Activated CD8-positive, alpha-beta memory T cell treated with anti-CD3 and anti-CD28 coated beads for 1 hour (primary cell): Measurements from ENCODE around the gene XRCC1.
A peak's percentile ranks its signal among the peaks of the same experiment; 100 is the strongest.
"Not testable (repeated sequence)": the region's sequence is repeated elsewhere in the genome, so short reads cannot be mapped to it uniquely, and the experiment has no call there.

ENCODE experiments used
- DNase-seq, 2 donors: peaks; one replicate each; pipeline ENCODE4 v3.0.0-alpha.2; 2020; ENCODE audit warnings: low read depth in 1 of 2; ENCODE audit errors: extremely low read depth in 1 of 2

Gene XRCC1

DNA sequence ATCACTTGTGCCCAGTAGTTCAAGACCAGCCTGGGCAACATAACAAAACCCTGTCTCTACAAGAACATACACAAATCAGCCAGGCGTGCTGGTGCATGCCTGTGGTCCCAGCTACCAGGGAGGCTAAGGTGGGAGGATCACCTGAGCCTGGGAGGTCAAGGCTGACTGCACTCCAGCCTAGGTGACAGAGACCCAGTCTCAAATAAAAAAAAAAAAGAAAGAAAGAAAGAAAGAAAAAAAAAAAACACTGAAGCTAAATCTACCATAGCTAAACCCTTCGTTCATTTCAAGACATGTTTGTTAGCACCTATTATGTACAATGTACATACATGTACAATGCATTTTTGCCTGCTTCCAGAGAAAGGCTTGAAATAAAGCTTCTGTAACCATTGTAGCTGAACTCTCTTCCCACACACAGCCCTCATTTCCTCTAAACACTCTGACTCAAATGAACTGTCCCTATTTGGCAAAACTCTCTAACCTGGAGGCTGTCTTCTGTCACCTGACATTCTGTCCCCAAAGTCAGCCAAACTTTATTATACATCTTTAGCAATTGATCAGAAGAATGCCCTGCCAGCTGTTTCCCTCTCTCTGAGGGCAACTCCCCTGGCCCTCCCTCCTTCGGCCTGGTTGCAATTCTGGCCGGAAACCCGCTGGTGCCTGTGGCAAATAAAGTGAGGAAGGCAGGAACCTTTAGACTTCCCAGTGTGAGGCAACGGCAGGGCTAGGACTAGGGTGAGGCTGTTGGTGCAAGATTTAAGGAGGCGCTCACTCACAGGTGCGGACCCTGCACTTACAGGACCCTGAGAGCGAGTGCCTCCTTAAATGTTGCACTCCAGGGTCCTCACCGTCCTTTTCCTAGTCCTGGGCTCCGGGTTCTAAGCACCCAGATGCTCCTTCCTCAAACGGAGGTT lies 50.1 kb downstream of the XRCC1 start:
- DNase-seq = no peak

DNA sequence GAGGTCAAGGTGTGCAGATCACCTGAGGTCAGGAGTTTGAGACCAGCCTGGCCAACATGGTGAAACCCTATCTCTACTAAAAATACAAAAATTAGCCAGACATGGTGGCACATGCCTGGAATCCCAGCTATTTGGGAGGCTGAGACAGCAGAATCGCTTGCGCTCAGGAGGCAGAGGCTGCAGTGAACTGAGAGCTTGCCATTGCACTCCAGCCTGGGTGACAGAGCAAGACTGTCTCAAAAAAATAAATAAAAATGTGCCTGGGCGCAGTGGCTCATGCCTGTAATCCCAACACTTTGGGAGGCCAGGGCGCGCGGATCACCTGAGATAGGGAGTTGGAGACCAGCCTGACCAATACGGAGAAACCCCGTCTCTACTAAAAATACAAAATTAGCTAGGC lies 51.6 kb downstream of the XRCC1 start:
- not testable (repeated sequence) for DNase-seq

DNA sequence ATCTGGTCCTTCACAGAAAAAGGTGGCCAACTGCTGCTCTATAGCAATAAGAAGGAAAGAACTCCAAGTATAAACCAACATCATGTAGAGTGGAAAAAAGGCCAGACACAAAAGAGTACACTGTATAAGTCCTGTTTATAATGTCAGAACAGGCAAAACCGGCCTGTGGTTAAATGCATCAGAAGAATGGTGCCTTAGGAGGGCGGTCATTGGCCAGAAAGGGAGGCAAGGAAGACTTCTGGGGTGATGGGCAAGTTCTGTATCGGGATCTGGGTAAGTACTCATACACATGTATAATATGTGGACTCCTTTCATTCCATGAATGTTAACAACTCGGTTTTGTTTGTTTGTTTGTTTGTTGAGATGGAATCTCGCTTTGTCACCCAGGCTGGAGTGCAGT lies 52.4 kb downstream of the XRCC1 start:
- no peak for DNase-seq

DNA sequence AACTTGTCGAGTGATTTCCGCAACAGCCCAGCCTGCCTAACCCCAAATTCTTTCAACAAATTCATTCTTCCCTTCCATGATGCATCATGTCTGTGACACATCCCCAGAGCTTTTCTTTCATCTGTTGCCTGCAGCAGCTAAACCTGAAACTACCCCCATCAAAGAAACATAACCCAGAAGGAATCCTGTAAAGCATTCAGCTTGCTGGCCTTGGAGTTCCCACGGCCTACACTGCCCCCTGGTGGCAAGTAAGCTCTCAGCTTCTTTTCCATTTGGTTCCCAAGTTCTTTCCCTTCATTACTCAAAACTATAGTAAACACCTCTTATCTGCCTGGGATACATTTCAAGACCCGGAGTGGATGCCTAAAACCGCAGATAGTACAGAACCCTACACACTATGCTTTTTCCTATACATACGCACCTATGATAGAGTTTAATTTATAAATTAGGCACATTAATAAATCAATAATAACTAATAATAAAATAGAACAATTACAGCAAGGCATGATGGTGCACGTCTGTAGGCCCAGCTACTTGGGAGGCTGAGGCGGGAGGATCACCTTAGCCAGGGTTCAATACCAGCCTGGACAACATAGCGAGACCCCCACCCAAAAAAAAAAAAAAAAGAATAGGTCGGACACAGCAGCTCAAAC lies 55.8 kb downstream of the XRCC1 start:
- peak; percentile 68 to 75 for DNase-seq

DNA sequence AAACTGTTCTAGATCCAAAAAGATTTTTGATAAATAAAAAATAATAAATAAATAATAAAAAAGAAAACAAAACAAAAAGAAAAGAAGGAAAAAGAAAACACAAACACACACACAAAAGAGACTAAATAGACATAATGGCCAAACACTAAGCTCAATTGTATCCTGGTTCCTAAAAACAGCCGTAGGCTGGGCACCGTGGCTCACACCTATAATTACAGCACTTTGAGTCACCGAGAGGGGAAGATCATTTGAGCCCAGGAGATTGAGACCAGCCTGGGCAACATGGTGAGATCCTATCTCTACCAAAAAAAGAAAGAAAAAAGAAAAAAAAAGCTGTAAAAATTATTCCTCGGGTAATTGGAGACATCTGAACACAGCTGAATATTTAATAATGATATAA lies 57.3 kb downstream of the XRCC1 start:
- no peak for DNase-seq

DNA sequence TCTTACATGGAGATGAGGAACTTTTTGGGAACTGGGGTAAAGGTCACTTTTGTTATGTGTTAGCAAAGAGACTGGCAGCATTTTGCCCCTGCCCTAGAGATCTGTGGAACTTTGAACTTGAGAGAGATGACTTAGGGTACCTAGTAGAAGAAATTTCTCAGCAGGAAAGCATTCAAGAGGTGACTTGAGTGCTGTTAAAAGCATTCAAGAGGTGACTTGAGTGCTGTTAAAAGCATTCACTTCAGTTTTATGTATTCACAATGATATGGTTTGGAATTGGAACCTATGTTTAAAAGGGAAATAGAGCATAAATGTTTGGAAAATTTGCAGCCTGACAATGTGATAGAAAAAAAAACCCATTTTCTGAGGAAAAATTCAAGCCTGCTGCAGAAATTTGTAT lies 62.9 kb downstream of the XRCC1 start:
- DNase-seq = not testable (repeated sequence)

DNA sequence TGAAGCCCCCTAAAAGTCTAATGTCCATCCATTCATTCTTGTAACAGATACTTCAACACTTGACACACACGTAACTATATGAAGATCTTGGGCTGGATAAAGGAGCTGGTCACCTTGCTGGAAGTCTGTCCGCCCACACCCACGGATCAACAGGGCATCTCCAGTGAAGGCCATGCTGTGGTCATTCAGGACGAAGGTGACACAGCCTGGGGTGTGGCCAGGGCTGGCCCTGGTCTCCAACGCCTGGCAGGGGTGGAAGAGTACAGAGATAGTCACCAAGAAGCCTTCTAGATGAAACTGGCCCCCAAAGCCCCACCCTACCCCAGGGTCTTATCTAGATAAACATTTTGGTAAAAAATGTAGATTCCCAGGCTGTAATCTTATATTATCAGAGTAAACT lies 64.0 kb downstream of the XRCC1 start:
- no peak for DNase-seq

DNA sequence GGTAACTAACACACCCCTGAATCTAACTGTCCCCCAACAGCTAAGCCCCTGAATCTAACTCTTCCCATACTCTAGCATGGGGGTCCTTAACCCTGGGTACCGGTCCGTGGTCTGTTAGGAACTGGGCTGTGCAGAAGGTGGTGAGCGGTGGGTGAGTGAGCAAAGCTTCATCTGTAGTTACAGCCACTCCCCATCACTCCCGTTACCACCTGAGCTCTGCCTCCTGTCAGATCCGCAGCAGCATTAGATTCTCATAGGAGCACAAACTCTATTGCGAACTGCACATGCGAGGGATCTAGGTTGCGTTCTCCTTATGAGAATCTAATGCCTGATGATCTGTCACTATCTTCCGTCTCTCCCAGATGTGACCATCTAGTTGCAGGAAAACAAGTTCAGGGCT lies 64.6 kb downstream of the XRCC1 start:
- DNase-seq = no peak

DNA sequence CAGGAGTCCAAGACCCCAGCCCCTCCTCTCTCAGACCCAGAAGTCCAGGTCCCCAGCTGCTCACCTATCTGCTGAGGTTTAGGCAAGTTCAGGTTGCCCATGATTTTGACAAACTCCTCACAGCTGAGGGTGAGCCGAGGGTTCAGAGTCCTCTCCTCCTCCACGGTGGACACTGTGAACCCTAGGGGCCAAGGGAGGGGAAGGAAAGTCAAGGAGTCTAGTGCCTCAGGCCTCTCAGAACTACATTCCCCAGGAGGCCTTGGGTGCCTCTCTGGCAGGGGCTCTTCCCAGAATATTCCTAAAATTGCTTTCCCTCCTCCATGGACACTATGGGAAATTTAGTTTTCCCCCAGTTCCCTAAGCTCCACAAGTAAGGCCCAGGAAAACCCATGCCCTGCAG lies 67.4 kb downstream of the XRCC1 start:
- no peak for DNase-seq

DNA sequence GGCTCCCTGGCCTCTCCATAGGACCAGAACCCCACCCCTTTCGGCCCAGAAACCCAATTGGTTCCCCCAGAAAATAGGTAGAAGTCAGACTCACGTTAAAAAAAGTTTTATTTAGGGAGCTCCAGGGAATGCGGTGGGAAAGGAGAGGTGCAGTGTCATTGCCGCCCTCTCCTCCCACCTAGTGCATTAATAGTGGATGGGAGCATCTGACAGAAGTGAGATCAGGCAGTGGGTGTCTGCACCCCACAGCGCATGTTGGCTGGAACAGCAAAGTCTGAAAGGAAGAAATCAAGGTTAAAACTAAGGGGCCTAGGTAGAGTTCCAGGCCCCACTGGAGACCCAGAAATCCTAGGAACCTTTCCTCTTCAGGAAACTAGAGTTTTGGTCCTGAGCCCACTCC lies 68.7 kb downstream of the XRCC1 start:
- no peak for DNase-seq

DNA sequence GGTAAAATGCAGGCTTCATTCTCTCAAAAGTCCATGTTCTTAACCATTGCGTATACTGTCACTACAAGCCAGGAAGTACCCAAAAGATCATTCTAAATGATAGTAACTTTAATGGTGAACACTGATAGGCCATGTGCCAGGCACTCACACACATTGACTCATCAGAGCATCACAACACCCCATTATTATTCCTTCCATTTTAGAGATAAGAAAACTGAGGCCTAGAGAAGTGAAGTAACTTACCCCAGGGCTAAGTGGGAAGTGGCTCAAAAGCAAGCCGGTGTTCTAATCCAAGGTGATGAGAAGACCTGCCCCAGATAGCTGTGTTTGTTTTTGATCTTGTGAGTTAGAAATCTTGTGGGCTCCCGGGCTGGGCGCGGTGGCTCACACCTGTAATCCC lies 69.4 kb downstream of the XRCC1 start:
- no peak for DNase-seq

DNA sequence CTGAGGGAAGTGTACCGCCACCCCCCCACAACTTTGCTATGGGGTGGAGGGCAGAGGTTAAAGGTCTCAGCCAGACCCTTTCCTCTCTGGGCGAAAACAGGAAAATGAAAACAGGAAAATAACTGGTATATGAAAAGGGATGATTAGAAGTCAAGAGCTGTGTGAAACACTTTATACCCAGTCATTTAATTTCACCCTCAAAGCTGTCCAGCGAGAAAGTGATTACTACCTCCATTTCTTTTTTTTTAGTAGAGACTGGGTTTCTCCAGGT lies 70.2 kb downstream of the XRCC1 start:
- no peak for DNase-seq

DNA sequence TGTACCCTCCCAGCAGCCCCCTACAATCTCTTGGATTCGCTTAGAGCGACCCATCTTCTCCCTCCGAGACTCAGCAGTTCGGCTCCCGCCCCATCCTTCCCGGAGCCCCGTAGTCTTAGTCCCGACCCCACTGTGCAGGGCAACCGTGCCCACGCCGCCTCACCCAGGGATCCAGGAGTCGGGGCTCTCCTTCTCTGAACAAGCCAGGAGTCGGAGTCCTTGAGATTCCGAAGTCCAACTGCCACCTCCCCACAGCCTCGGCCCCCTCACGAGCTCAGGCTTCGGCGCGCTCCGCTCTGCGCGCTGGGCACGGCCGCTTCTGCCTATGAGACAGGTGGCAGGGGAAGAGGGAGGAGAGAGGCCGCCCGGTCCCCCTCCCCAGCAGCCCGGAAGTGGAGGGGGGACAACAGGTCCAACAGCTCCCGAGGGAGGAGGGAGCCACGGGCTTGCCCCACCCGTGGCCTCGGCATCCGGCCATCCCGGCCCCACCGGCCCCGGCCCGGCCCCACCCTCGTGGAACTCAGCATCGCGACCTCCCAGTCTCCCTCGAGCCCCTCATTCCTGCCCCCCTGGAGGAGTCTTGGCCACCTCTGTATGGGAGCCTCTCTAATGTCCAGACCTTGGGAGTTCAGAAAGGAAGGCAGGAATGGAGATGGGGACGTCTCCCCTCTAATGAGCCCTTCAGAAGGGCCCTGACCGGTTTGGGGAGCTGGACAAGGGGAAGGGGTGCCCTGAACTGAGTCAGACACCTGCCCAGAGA lies 70.7 kb downstream of the XRCC1 start, which contains the start of gene PHLDB3:
Gene PHLDB3 (minus strand): TSS at position 321 of the 760 bp plus-strand sequence. CDS start 628 bp downstream, outside the sequence.
- DNase-seq = peak in 1 of 2 donors; percentile 30

DNA sequence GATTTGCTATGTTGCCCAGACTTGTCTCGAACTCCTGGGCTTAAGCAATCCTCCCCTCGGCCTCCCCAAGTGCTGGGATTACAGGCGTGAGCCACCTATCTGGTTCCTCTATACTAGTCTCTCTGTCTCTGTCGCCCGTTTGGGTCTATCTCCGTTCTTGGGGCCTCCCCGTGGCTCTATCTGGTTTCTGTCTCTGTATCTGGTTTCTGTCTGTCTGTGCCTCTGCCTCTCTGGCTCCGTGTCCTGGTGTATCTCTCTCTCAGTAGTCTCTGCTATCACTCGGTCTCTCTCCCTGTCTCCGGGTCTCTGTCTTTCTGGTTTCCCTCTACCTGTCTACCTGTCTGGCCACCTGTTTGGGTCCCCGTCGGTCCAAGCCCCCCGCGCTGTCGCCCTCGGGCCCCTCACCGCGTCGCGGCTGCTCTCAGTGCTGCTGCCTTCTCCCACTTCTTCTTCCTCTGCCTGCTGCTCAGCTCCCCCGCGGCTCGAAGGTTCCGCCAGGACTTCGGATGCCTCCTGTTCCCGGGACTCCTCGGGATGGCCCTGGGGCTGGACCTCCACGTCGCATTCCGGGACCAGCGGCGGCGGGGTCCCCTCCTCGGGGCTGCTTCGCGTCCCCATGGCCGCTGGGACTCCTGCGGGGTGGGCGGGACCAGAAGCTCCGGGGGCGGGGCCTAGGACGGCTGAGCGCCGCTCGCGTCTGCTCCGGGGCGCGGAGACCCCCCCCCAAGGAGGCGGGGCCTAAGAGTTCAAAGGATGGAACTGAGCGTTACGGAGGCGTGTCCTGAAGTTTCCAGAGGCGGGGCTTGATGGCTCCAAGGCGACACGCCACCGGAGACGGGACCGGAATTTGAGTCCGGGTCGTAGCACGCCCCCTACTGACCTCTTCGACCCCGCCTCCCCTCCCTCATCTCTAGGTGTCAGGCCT lies 71.6 kb downstream of the XRCC1 start:
- peak; percentile 98 to 99 for DNase-seq

DNA sequence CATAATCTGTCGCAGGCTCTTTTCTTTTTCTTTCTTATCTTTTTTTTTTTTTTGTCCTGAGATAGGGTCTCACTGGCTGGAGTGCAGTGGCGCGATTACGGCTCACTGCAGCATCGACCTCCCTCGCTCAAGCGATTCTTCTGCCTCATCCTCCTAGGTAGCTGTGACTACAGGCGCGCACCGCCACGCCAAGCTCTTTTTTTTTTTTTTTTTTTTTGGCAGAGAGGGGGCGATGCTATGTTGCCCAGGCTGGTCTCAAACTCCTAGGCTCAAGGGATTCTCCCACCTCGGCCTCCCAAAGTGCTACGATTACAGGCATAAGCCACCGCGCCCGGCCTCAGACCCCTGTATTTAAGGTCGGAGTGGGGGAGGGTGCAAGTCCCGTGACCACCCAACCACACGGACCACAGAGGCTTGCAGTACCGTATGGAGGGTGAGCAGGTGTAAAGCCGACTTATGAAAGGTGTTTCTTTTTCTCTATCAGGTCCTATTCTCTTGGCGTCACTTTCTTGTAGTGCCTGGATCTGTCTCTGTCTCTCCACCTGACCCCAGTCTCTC lies 72.8 kb downstream of the XRCC1 start:
- no peak for DNase-seq

DNA sequence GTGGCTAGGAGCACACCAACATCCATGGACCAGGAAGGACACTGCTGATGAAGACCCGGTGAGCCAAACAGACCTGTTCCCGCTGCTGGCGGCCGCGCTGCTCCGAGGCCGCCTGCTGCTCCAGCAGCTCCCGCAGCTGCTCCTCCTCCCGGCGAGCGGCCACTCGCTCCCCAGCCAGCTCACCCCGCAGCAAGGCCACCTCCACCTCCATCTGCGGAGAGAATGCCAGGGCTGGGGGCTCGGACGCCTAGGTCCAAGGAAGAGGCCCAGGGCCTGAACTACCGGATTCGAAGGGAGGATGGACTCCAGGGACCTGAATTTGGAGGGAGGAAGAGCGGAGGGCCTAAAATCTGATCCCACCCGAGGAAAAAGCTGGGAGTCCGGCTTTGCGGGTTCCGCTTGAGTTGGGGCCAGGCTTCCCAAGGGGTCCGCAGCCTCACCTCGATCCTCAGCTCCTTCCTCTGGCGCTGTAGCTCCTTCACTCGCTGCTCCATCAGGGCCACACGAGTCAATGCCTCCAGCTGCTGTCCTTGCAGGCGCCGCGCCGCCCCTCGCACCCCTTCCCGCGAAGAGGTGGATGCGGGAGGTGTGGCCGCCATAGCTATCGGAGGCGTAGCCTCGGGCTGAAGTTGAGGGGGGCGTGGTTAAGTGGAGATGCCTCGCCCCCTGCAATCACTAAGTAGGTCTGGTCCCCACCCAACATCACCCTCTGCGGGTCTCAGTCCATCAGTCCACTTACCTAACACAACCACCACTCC lies 73.5 kb downstream of the XRCC1 start:
- no peak for DNase-seq

DNA sequence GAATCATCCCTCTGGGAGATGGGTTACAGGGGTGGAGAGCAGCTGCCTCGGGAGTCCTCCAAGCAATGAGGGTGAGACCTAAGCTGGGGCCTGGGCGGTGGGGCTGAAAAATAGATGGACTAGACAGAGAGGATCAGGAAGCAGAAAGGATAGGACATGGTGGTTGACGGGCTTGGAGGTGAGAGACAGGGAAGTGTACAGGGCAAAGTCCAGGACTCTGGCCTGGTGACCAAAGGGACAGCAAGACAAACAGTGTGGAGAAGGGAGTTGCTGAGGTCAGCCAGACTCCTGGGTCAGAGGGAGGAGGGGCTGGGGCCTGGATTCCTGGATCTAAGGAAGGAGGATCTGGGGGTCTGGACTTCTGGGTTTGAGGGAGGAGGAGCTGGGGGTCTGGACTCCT lies 76.3 kb downstream of the XRCC1 start:
- DNase-seq = no peak

DNA sequence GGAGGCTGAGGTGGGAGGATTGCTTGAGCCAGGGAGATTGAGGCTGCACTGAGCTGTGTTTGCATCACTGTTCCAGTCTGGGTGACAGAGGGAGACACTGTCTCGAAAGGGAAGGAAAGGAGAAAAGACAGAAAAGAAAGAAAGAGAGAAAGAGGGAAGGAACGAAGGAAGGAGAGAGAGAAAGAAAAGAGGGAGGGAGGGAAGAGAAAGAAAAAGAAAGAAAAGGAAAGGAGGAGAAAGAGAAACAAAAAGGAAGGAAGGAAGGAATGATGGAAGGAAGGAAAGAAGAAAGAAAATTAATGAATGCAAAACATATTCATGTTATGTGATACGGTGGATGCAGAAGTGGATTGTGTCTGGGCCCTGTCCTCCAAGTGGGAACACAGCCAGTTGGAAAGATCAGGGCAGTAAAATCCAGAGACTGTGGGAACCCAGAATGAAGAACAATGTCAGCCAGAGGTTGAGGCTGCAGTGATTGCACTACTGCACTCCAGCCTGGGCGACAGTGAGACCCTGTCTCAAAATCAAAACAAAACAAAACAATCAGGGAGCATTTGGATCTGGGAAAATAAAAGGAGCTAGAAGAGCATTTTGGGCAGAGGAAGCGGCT lies 77.0 kb downstream of the XRCC1 start:
- DNase-seq = no peak

DNA sequence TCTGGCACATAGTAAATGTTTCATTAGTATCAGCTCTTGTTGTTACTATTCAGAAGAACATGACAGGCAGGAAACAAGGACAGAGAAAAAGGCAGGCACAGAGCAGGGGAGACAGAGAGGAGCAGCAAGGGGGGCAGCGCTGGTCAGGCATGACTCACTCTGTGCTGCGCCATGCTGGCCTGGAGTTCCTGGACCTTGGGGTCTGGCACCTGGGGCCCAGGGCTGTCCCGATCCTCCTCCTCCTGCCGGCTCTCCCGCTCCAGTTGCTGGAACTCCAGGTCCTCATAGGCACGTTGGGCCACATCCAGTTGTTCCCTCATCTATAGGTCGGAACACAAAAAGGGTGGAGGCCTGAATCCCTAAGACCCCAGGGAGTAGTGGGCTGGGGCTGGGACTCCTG lies 78.4 kb downstream of the XRCC1 start:
- no peak for DNase-seq
